HG03108 (cell line): ENCODE measurements around the gene POLR2M.
A peak's percentile ranks its signal among the peaks of the same experiment; 100 is the strongest.

Experiments used
- ATAC-seq: cut with Tn5 transposase; IDR thresholded peaks from one replicate; pipeline ENCODE4 v1.9.1; 2021; ENCODE audit warnings: moderate library complexity; ENCODE audit not compliant: unreplicated experiment

The POLR2M gene

GRCh38 chr15:57706405-57707209 lies at the start of gene POLR2M:
Gene POLR2M (plus strand): TSS chr15:57706714. CDS start chr15:57706843, 129 bp downstream.
- ATAC-seq = peak; percentile 91

- ATAC-seq = no peak
Measured at GRCh38 chr15:57657619-57658018, 48.9 kb upstream of the POLR2M start.

GRCh38 chr15:57662091-57662744 lies 44.3 kb upstream of the POLR2M start:
- no peak for ATAC-seq

- no peak for ATAC-seq
Measured at GRCh38 chr15:57662802-57663201, 43.7 kb upstream of the POLR2M start.

GRCh38 chr15:57663262-57663661 lies 43.3 kb upstream of the POLR2M start:
- ATAC-seq = no peak

- no peak for ATAC-seq
Measured at GRCh38 chr15:57665194-57665593, 41.3 kb upstream of the POLR2M start.

- no peak for ATAC-seq
Measured at GRCh38 chr15:57665939-57666338, 40.6 kb upstream of the POLR2M start.

GRCh38 chr15:57667171-57667849 lies 39.2 kb upstream of the POLR2M start:
- ATAC-seq = no peak

- ATAC-seq = no peak
Measured at GRCh38 chr15:57668016-57668415, 38.5 kb upstream of the POLR2M start.

GRCh38 chr15:57671636-57672035 lies 34.9 kb upstream of the POLR2M start:
- no peak for ATAC-seq

- ATAC-seq = no peak
Measured at GRCh38 chr15:57675481-57676181, 30.9 kb upstream of the POLR2M start.

- ATAC-seq = no peak
Measured at GRCh38 chr15:57676585-57676984, 29.9 kb upstream of the POLR2M start.

- ATAC-seq = no peak
Measured at GRCh38 chr15:57677204-57677603, 29.3 kb upstream of the POLR2M start.

GRCh38 chr15:57680021-57680420 lies 26.5 kb upstream of the POLR2M start:
- ATAC-seq = no peak

- ATAC-seq = no peak
Measured at GRCh38 chr15:57681011-57681410, 25.5 kb upstream of the POLR2M start.

GRCh38 chr15:57683481-57683880 lies 23.0 kb upstream of the POLR2M start:
- ATAC-seq = no peak

GRCh38 chr15:57684491-57685151 lies 21.9 kb upstream of the POLR2M start:
- ATAC-seq = no peak

- no peak for ATAC-seq
Measured at GRCh38 chr15:57685306-57686095, 21.0 kb upstream of the POLR2M start.

- ATAC-seq = no peak
Measured at GRCh38 chr15:57686657-57687056, 19.9 kb upstream of the POLR2M start.
